NCI-H69 (cell line): ENCODE data around the gene ZNF526.

Experiments used
- DNase-seq: peaks from one replicate; lab custom pipeline; 2025; lab: John Stamatoyannopoulos, UW

The ZNF526 gene, protein sequence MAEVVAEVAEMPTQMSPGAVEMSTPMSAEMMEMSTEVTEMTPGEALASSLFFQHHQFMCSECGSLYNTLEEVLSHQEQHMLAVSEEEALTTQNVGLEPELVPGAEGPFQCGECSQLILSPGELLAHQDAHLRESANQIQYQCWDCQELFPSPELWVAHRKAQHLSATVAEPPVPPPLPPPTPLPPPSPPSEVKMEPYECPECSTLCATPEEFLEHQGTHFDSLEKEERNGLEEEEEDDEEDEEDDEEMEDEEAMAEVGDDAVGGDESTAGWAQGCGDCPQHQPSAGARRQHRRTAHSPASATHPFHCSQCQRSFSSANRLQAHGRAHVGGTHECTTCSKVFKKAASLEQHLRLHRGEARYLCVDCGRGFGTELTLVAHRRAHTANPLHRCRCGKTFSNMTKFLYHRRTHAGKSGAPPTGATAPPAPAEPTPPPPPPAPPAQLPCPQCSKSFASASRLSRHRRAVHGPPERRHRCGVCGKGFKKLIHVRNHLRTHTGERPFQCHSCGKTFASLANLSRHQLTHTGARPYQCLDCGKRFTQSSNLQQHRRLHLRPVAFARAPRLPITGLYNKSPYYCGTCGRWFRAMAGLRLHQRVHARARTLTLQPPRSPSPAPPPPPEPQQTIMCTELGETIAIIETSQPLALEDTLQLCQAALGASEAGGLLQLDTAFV

DNA sequence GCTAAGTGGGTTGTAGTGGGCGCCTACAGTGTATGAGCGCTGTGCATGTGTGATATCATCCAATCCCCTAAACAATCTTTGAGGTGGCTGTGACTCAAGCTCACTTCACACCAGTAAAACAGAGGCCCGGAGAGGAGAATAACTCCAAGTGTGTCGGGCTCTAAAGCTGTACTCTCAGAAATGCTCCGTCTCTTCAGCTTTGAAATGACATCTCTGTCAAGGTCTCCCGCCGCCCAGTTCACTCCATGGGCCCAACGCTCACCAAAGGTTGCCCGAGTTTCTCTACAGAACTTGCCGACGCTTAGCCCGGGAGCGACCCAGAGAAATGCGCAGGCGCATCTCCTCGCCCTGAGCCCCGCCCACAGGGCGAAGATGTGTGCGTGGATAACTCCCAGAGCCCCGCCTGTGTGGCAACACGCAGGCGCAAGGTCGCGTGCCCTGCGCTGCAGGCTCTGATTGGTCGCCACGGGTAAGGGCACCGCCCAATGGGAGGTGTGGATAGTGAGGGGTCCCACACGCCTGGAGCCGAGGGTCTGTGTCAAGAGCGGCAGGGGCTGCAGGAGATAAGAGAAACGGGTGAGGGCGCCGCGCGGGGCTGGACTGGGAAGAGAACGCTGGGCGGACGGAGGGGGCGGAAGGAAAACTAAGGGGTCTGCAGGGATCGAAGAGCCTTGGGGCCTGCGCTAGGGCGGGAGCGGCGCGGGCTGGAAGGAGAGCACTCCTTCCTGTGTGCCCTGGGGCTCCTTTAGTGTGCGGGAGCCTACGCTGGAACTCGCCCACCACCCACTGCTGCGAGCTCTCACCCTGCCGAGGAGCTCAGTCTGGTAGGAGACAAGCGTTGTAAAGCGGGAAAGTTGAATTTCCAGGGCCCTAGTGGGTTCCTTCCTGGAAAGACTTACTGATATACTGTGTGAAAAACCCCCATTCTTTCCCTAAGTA is at the start of gene ZNF526:
Gene ZNF526 (plus strand): TSS at position 501 of the 939 bp plus-strand sequence. CDS start 4,092 bp downstream, outside the sequence.
- peak; percentile 99 for DNase-seq

DNA sequence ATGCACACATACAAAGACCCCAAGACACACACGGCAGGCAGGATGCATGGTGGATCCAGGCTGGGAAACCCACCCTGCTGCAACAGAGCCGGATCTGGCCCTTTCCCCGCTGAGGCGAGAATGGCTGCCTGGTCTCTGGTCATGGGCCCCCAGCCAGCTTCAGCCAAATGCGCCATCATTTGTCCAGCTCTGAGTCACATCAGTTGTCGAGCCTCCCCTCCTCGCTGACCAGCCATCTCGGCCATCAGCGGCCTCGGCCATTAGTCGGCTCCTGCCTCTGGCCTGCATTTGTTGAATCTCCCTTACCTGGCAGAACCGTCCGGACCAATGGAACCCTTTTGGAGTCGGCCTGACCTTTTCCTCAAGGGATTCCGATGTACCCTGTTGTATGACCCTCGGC is 49.4 kb upstream of the ZNF526 start:
- no peak for DNase-seq

DNA sequence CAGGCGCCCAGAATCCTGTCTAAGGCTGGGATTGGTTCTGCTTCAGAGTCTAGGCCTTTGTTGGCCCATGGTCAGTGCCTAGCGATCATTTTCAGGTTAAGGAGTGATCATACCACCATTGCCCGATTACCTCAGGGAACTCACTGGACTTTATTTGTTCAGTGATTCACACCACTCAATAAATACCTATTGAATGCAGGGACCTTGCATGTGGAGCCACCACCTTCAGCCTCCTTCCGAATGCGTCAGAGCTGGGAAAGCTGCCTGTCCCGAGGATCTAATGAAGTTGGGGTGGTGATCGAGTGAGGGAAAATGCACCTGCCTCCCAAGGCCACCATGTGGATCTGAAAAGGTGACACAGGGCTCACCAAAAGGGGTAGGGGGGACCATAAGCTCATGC is 47.9 kb upstream of the ZNF526 start:
- DNase-seq: no peak

DNA sequence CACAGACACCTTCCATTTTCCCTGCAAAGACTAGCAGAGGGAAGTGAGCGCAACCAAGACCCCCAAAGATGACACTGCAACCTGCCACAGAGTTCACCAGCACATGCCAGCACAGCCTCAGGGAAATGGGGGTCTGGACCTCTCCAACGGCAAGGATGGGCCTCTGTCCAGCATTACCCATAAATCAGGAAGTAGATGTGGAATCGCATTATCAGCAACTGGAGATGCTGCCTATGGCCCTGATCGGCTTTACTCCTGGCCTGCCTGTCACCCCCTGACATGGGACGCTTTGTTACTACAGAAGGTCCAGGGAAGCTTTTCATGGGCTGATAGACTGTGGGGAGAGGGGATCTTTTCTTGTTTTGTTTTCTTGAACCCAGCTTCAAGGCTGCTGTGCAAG is 46.4 kb upstream of the ZNF526 start:
- no peak for DNase-seq

DNA sequence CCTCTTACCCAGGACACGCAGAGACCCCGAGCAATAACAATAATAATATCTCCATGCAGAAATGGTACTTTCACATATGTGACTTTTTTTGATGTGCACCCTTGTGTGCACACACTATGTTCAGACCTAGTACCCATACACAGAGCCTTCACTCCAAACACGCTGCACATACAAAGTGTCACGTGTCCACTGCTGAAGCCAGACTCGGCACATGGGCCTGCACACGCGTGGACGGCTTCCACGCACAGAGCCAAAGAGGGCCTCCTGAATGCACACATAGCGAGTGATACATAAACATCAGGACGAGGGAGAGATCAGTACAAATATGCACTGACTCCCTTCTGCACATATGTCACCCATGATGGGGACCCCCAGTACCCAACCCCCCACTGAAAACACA is 45.9 kb upstream of the ZNF526 start:
- DNase-seq: no peak

DNA sequence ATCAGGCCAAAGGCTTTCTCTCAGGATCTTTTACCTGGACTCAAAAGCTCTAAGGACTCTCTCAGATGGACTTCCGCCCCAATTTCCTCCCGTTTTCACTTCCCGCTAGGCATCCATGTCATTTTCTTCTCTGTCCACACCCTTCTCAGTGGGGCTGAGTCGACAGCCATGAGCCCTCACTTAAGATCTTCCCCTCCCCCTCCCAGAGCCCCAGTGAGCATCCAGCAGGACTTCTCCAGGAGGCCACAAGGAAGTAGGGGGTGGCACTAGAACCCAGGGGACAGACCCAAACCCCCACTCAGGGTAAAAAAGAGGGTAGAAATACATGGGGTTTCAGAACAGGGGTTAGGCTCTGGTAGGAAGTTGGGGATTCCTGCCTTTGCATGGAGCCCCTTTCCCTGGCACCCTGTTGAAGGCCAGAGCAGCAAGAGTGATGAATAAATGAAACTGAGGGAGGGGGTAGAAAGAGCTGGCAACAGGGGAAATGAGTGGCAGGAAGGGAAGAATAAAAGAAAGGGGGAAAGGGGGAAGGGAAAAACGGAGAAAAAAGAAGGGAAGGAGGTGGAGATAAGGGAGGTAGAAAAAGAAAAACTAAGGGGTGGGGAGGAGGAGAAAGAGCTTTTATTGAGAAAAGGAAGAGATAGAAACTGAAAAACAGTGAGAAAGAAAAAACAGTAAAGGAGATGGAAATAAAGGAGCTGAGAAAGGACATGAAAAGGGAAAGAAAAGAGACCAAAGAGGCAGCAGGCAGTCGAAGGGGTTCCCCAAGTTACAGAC is 45.0 kb upstream of the ZNF526 start:
- no peak for DNase-seq

DNA sequence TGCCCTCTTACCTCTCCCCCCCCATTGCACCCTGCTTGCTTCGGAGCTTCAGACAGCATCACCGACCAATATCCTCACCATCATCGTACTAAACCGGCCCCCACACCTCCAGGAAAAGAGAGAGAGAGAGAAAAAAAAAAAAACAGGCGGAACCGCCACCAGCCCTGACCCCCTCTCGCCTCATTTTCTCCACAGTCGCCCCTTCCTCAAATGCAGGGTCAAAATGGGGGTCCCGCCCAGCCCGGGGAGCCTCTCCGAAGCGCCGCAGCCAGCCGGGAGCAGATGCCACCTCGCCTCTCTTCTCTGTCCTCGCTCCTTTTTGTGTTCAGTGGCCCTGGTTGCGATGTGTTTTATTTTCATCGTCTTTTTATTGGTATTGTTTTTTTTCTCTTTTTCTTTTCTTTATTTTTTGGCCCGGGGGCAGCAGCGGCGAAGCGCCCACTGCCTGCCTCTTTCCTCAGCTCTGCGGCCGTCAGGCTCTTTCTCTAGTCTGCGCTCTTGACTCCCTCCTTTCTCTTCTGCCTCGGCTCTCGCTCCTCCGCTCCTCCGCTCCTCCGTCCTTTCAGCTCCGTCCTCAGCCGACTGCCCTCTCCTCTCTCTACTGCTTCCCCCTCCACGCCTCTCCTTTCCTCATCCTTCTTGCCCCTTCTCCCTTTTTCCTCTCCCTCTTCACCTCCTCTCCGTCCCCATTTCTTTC is 44.0 kb upstream of the ZNF526 start:
- peak; percentile 68 for DNase-seq

DNA sequence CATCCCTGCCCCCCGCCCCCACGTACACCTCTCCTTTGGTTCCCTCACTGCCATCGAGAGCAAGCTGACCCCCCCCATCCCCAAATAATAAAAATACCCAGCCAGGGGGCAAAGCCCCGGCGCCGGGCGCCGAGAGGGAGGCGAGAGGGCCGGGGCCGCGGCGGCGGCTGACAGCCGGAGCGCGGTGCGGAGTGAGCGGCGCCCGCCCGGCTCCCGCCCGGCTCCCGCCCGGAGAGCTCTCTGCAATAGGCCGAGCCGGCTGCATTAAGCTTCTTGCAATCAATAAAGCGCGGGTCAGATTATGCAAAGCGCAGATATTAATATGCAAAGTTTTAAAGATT is 43.5 kb upstream of the ZNF526 start:
- no peak for DNase-seq

DNA sequence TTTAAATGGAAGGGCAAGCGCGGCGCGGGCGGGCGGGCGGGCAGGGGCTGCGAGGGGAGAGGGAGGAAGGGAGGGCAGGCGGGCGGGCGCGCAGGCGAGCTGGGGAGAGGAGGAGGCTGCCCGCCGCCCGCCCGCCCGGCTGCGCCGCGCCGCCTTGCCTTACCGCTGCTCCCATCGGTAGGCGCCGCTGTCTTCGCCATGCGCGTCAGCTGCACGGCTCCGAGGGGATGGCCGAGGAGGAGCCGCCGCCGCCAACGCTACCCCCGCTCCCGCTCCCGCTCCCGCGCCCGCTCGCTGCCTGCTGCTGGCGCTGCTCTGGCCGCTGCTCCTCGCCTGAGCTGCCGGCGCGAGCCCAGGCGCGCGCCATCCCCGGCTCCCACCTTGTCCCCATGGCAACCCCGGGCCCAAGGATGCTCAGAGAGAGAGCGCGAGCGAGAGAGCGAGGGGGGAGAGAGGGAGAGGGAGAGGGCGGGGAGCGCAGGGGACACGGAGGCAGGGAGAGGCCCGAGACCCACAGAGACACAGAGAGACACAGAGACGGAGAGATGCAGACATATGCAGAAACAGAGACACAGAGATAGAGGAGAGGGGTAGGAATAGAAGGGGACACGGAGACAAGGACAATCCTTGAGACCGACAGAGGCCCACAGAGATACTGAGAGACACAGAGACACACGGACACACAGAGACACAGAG is 43.0 kb upstream of the ZNF526 start:
- DNase-seq: peak; percentile 92

DNA sequence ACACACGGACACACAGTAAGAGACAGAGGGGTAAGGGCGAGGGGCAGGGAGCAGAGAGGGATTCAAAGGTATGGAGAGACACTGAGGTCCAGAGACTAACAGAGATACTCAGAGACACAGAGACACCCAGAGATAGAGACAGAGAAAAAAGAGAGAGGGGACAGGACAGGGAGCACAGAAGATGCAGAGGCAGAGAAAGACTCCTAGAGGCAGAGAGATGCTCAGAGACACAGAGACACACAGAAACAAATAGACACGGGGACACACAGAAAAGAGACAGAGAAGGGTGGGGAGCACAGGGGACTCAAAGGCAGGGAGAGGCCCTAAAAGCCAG is 42.5 kb upstream of the ZNF526 start:
- no peak for DNase-seq

DNA sequence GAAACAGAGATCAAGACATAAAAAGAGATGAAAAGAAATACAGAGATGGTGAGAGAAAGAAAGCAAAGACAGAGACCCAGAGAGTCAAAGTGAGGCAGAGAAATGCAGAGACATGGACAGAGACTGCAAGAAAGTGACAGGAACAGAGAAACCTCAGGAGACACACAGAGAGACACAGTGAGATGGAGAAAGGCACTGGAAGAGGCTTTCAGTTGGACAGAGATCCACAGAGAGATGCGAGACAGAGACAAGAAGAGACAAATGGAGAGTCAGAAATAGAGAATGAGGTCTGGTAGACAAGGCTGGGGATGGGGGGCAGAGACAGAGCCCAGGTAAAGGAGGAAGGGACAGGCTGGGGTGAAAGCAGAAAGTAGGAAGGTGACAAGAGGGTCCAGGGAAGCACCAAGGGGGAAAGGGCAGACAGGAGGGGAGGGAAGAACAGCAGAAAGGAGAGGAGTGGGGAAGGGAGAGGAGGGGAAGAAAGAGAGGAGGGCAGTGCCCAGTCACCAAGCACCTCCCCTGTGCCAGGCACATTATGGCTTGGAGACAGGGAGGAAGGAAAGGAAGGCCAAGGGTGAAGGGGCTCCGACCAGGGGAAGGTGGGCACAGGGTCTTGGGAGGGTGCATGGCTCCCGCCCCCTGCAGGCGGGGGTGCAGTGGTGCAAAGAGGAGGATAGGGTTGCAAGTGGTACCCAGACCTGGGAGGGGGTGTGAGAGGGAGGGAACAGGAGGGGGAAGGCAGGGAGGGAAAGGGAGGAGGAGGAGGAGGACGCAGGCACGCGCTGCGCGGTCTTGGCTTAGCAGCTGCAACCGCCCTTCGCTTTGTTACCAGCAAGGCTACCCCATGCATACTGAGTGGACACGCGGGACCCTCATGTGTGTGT is 41.1 kb upstream of the ZNF526 start:
- DNase-seq: peak; percentile 67

DNA sequence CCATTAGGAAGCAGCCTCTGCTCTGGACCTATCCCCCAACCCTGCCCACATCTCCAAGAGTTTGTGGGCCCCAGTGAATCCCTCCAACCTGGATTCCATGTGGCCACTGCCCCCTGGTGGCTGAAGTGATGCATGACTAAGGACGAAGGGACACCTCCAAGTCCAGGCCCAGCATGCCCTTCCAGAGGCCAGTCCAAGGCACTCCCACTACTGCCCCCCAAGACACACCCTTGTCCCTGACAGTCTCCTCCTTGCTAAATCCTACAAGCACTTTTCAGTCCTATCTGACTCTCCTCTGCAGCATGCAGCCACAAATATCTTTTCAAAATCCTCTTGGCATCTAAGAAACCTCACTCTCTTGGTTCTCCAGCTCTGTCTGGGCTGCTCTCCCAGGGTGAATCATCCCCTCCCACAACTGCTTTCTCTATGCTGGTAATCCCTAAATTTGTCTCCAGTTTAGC is 35.7 kb upstream of the ZNF526 start:
- peak; percentile 81 for DNase-seq

DNA sequence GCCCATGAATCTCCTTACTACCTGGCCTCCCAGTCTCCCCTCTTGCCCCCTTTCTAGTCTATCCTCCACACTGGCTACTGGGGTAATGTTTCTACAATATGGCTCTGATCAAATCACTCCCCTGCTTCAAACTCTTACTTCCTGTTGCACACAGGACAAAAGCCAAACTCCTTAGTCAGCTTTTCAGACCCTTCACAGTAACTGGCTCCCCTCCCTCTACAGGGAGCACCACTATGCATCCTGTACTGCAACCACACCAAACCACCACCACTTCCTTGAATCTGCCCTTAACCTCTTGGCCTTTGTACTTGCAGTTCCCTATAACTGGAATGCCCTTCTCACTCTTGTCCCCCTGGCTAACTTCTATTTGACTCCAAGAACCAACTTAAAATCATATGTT is 34.8 kb upstream of the ZNF526 start:
- no peak for DNase-seq

DNA sequence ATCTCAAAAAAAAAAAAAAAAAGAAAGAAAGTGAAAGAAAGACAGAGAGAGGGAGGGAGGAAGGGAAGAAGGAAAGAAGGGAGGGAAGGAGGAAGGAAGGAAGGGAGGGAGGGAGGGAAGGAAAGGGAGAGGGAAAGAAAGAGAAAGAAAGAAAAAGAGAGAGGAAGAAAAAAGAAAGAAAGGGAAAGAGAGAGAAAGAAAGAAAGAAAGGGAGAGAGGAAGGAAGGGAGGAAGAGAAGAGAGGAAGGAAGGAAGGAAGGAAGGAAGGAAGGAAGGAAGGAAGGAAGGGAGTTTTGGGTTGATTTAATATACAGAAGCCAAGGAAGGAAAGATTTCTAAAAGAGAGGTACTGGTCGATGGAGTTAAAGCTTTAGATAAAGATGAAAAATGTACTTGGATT is 31.4 kb upstream of the ZNF526 start:
- DNase-seq: no peak

DNA sequence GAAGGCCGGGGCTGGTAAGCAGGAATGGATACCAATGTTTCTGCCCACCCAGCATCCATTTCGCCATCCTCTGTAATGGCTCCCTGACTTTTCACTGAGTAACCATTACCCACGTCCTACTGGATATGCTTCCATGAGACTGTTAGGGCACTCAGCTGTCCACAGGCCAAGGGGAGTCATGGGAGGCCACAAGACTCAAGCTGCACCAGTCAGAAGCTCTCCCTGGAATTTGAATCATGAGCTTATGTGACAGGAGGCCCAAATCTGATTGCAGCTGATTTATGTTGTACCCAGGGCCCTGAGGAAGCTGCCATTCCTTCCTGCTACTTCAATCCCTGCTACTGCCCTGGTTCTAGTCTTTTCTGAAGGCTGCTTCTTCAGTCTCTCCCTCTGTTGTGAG is 31.0 kb upstream of the ZNF526 start:
- no peak for DNase-seq

DNA sequence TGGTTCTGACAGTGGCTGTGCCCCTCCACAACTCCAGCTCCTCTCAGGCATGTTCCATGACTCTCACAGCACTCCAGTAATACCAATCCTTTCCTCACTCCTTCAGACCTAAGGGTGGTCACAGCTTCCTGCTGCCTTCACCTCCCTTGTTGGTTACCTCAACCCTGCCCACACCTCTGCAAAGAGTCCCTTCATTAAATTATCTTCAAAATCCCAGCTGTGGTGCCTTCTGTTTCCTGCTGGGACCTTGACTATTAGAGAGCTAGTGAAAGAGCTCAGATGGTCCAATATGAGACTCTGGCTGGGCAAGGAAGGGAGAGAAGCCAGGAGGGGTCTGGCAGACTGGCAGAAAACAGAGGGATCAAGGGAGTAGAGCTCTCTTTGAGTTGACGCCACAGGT is 28.8 kb upstream of the ZNF526 start:
- DNase-seq: peak; percentile 49

DNA sequence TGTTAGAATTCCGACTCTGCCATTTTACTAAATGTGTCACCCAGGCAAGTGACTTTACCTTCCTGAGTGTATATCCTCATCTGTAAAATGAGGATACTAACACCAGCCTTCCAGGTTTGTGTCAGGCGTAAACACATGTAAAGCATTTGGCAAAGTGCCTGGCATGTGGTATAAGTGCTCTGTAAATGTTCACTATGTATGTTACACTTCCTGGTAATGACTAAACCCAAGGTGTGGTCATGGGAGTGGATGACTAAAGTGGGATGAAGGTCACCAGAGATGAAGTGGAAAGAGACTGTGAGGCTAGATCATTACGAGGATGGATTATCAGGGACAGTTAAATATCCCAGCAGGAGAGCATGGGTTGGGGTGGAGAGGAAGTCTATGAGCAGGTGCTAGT is 28.3 kb upstream of the ZNF526 start:
- peak; percentile 84 for DNase-seq

DNA sequence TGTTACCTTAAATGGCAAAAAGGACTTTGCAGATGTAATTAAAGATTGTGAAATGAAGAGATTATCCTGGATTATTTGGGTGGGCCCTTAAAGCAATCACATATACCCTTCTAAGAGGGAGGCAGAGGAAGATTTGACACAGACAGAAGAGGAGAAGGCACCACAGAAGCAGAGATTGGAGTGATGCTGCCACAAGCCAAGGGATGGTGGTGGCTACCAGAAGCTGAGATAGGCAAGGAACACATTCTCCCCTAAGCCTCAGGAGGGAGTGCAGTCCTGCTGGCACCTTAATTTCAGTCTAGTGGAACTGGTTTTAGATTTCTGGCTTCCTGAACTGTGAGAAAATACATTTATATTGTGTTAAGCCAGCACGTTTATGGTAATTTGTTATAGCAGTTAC is 26.8 kb upstream of the ZNF526 start:
- DNase-seq: no peak

DNA sequence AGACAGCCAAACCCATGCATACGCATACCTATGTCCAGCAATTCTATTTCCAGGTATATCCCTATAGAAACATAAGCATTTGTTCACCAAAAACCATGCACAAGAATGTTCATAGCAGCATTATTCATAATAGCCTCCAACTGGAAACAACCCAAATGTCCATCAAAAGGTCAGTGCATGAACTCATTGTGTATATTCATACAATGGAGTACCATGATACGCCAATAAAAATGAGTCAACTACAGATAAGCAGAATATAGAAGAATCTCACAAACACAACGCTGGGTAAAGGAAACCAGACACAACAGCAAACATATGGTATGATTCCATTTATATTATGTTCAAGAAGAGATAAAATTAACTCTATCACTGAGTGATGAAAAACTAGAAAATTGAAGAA is 26.4 kb upstream of the ZNF526 start:
- DNase-seq: no peak
